ENCODE measurements around the gene ST6GALNAC5. TPM values are rescaled to one million over a fixed set of nuclear protein-coding genes. Genes with fewer than 3 reads are reported as not detected.

ST6GALNAC5 gene
- total and polyA plus RNA-seq, 10 of the 15 experiments (the other 5 are each of a cell fraction or from before 2014, with no cell fraction given) = under 0.01 to 1.8 (median 0.07) TPM; not detected in 6

DNA sequence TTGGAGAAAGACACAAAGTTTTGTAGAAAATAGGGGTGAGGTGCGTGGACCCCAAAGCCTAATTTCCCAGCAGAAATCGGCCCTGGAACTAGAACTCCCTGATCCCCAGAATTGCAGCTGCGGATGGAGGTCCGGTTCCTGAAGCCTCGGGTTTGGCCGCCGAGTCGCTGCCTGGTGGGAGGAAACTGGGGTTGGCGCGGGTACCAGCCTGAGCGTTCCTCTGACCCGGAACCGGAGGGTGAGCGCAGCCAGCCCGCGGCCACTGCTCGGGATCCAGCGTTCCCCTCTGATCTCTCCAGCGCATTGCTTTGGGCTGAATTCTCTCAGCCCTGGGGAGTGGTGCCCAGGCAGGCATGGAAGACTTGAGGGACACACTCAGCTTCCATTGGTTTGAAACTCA lies 1.6 kb downstream of the ST6GALNAC5 start:
- H3K27ac ChIP-seq (ENCODE audit: control insufficient read depth, insufficient read depth) = no peak overlapping the region
- H3K27me3 ChIP-seq (replicated peaks in 1 of 2; ENCODE audit: control insufficient read depth in 2 of 2, insufficient read depth in 2 of 2, low read length in 1 of 2) = peaks cover 8 to 22% of the 10 kb centered on the region in 2 experiments
- ChIA-PET POLR2A (interaction anchor here (0.5 to 1.1 kb wide), 2 partner anchors 66 to 444 kb away, joined by 3 read pairs; no protein-coding TSS in a partner anchor), CTCF (interaction anchor here (1.5 kb wide), 1 partner anchor 162 kb away, joined by 10 read pairs; no protein-coding TSS in a partner anchor), RAD21 (ENCODE audit: unreplicated experiment) (interaction anchor here (1.3 to 5.2 kb wide), 7 partner anchors 66 to 259 kb away, joined by 3 to 41 read pairs (median 8); no protein-coding TSS in a partner anchor), SMC1A (ENCODE audit: uncharacterized antibody, unreplicated experiment) (interaction anchor here (0.7 to 2.8 kb wide), 8 partner anchors 11 to 259 kb away, joined by 3 to 22 read pairs (median 6); no protein-coding TSS in a partner anchor)
- no peak overlapping the region for H2AFZ ChIP-seq (ENCODE audit: control insufficient read depth, low read depth, low read length)
- H3K4me3 ChIP-seq = no peak overlapping the region
- no peaks in the 10 kb centered on the region for H4K20me1 ChIP-seq (ENCODE audit: control insufficient read depth, insufficient read depth)
- 41% methylated on average over 19 of the region's 19 CpGs for WGBS (ENCODE audit: insufficient coverage, insufficient replicate concordance, low lambda C conversion rate, missing lambda C conversion rate)
- H3K36me3 ChIP-seq (ENCODE audit: control insufficient read depth in 2 of 2, insufficient read depth in 2 of 2, low read length in 1 of 2) = no peaks in the 10 kb centered on the region
- H3K4me2 ChIP-seq (ENCODE audit: control insufficient read depth, insufficient read depth) = peak overlapping the region; percentile 64; the same call in 1 of the 2 replicates
- intact Hi-C loops (cut with micrococcal nuclease; ENCODE audit: unreplicated experiment) (loop anchor here (10.0 kb wide), 1 partner anchor 534 kb away; no protein-coding TSS in a partner anchor), in situ Hi-C loops (cut with MboI) (no loop called here)
- no peak for FAIRE-seq
- no peaks in the 10 kb centered on the region for H3K79me2 ChIP-seq (ENCODE audit: control insufficient read depth, insufficient read depth, low read length)
- H3K9me3 ChIP-seq (replicated peaks; ENCODE audit: control insufficient read depth, insufficient read depth, low read length) = no peaks in the 10 kb centered on the region; the same call in 2 of the 3 replicates
- TF ChIP-seq ZSCAN29 (IDR thresholded peaks at IDR 0.05) = no peak
- TF ChIP-seq WRNIP1 (IDR thresholded peaks at IDR 0.05; ENCODE audit: borderline replicate concordance, low read depth, low read length) = no peak
- no peak for TF ChIP-seq POLR2AphosphoS2 (IDR thresholded peaks at IDR 0.05; ENCODE audit: low read depth, low read length)
- no peak for TF ChIP-seq SUPT20H (IDR thresholded peaks at IDR 0.05; ENCODE audit: borderline replicate concordance, control insufficient read depth, low read depth, low read length)
- TF ChIP-seq MEF2A (IDR thresholded peaks at IDR 0.05; ENCODE audit: insufficient read depth, low read depth, low read length) = no peak
- no peak for TF ChIP-seq HDGF (IDR thresholded peaks at IDR 0.05)
- TF ChIP-seq, protein P1, sequence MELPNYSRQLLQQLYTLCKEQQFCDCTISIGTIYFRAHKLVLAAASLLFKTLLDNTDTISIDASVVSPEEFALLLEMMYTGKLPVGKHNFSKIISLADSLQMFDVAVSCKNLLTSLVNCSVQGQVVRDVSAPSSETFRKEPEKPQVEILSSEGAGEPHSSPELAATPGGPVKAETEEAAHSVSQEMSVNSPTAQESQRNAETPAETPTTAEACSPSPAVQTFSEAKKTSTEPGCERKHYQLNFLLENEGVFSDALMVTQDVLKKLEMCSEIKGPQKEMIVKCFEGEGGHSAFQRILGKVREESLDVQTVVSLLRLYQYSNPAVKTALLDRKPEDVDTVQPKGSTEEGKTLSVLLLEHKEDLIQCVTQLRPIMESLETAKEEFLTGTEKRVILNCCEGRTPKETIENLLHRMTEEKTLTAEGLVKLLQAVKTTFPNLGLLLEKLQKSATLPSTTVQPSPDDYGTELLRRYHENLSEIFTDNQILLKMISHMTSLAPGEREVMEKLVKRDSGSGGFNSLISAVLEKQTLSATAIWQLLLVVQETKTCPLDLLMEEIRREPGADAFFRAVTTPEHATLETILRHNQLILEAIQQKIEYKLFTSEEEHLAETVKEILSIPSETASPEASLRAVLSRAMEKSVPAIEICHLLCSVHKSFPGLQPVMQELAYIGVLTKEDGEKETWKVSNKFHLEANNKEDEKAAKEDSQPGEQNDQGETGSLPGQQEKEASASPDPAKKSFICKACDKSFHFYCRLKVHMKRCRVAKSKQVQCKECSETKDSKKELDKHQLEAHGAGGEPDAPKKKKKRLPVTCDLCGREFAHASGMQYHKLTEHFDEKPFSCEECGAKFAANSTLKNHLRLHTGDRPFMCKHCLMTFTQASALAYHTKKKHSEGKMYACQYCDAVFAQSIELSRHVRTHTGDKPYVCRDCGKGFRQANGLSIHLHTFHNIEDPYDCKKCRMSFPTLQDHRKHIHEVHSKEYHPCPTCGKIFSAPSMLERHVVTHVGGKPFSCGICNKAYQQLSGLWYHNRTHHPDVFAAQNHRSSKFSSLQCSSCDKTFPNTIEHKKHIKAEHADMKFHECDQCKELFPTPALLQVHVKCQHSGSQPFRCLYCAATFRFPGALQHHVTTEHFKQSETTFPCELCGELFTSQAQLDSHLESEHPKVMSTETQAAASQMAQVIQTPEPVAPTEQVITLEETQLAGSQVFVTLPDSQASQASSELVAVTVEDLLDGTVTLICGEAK (IDR thresholded peaks at IDR 0.05; ENCODE audit: borderline replicate concordance) = no peak
- TF ChIP-seq FOXK2 (IDR thresholded peaks at IDR 0.05) = no peak
- no peak for TF ChIP-seq CHD2 (IDR thresholded peaks at IDR 0.05; ENCODE audit: borderline replicate concordance, low read depth, low read length)
- TF ChIP-seq TCF7 (IDR thresholded peaks at IDR 0.05; ENCODE audit: borderline replicate concordance) = no peak
- TF ChIP-seq, protein P2, sequence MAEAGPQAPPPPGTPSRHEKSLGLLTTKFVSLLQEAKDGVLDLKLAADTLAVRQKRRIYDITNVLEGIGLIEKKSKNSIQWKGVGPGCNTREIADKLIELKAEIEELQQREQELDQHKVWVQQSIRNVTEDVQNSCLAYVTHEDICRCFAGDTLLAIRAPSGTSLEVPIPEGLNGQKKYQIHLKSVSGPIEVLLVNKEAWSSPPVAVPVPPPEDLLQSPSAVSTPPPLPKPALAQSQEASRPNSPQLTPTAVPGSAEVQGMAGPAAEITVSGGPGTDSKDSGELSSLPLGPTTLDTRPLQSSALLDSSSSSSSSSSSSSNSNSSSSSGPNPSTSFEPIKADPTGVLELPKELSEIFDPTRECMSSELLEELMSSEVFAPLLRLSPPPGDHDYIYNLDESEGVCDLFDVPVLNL (IDR thresholded peaks at IDR 0.05; ENCODE audit: low read depth, low read length) = no peak
- TF ChIP-seq, protein P3, sequence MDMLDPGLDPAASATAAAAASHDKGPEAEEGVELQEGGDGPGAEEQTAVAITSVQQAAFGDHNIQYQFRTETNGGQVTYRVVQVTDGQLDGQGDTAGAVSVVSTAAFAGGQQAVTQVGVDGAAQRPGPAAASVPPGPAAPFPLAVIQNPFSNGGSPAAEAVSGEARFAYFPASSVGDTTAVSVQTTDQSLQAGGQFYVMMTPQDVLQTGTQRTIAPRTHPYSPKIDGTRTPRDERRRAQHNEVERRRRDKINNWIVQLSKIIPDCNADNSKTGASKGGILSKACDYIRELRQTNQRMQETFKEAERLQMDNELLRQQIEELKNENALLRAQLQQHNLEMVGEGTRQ (IDR thresholded peaks at IDR 0.05; ENCODE audit: borderline replicate concordance, low read depth, low read length) = no peak
- no peak for TF ChIP-seq TCF3 (IDR thresholded peaks at IDR 0.05; ENCODE audit: borderline replicate concordance, insufficient read depth, low read depth, low read length)
- H3K4me1 ChIP-seq (ENCODE audit: control insufficient read depth, insufficient read depth, low read length) = peaks cover 11% of the 10 kb centered on the region; the same call in 1 of the 2 replicates
- H3K9ac ChIP-seq (ENCODE audit: control insufficient read depth, insufficient read depth, low read length) = no peak overlapping the region
- no TSS peak for BruUV-seq (replicated peaks)
- ATAC-seq = no peak
- no peak for DNase-seq (ENCODE audit: low read depth, low spot score)
